Measurements from ENCODE around the gene PWWP2B. TPM values are rescaled to one million over a fixed set of nuclear protein-coding genes. Genes with fewer than 3 reads are reported as not detected.

The PWWP2B gene
- total and polyA plus RNA-seq, 2 donors (not counting 3 experiments of a cell fraction or from before 2014, with no cell fraction given): 4.6 to 11.8 TPM

- POLR2A ChIA-PET: no interaction called here
- Histone ChIP-seq H3K4me2 (ENCODE audit: insufficient read depth, low read length) (no peak overlapping the region), H3K4me1 (ENCODE audit: control insufficient read depth, extremely low read depth, insufficient read depth, low read length) (no peaks in the 10 kb centered on the region), H3K27ac (ENCODE audit: insufficient read depth, low read depth, low read length) (no peak overlapping the region), H3K36me3 (ENCODE audit: control insufficient read depth in 2 of 2, extremely low read depth in 1 of 2, insufficient read depth in 2 of 2, low read length in 2 of 2) (no peaks in the 10 kb centered on the region), H3K9me1 (replicated peaks; ENCODE audit: control insufficient read depth, extremely low read depth, insufficient read depth, low read length) (no peaks in the 10 kb centered on the region), H3K27me3 (ENCODE audit: control insufficient read depth in 2 of 2, insufficient read depth in 2 of 2, low read length in 2 of 2) (no peaks in the 10 kb centered on the region), H3K4me3 (replicated peaks in 1 of 3; ENCODE audit: insufficient read depth in 1 of 3, low read depth in 1 of 3, low read length in 3 of 3) (no peak overlapping the region), H2AFZ (ENCODE audit: low read depth, low read length) (no peak overlapping the region), H4K20me1 (replicated peaks; ENCODE audit: control insufficient read depth, extremely low read depth, insufficient read depth, low read length) (no peaks in the 10 kb centered on the region), H3K79me2 (ENCODE audit: control insufficient read depth, insufficient read depth, low read length) (no peaks in the 10 kb centered on the region), H3K9ac (replicated peaks; ENCODE audit: extremely low read depth, insufficient read depth, low read length) (no peak overlapping the region), H3K9me3 (replicated peaks; ENCODE audit: control insufficient read depth, insufficient read depth, low read length) (no peaks in the 10 kb centered on the region)
- no TSS peak for BruUV-seq (replicated peaks)
- intact Hi-C loops (cut with micrococcal nuclease) (no loop called here), dilution Hi-C loops (cut with MboI; ENCODE audit: extremely low pct_ligation_motif_present, low sequenced_read_pairs) (no loop called here)
- no peak for DNase-seq (ENCODE audit: low read depth, low spot score)
- no peak for FAIRE-seq
- CTCF ChIA-PET: no interaction called here
- no peak for TF ChIP-seq MAX (IDR thresholded peaks at IDR 0.05; ENCODE audit: insufficient read depth, insufficient read length)
- TF ChIP-seq FOS (IDR thresholded peaks at IDR 0.05; ENCODE audit: borderline replicate concordance, insufficient read depth, low read length): no peak
- TF ChIP-seq POLR2AphosphoS5 (IDR thresholded peaks at IDR 0.05; ENCODE audit: insufficient read depth, low read depth, low read length): no peak
- TF ChIP-seq POLR2A (IDR thresholded peaks at IDR 0.05; ENCODE audit: low read depth, low read length): no peak
- no peak for TF ChIP-seq EZH2 (IDR thresholded peaks at IDR 0.05; ENCODE audit: borderline replicate concordance, low read depth, low read length, severe bottlenecking)
- TF ChIP-seq CTCF (IDR thresholded peaks at IDR 0.05; ENCODE audit: extremely low read depth in 1 of 2, insufficient read depth in 1 of 2, low read depth in 1 of 2, low read length in 2 of 2): peak; percentile 12 to 30
These were observed 25.3 kb upstream of the PWWP2B start for GRCh38 chr10:132371641-132372081.
